AG10803 (cell line): ENCODE data around the gene TRABD2B.

Source experiments
- DNase-seq: peaks from one replicate; pipeline ENCODE4 v3.0.0; 2010; ENCODE audit warnings: low read depth
- H3K4me3 ChIP-seq: 2 replicates; pipeline ENCODE4 v1.5.1; 2011; ENCODE audit warnings: mild to moderate bottlenecking, low read length, control low read depth
- TF ChIP-seq, protein P1 (sequence below): conservative IDR thresholded peaks from 2 replicates; pipeline ENCODE4 v1.5.1; 2011; ENCODE audit warnings: mild to moderate bottlenecking, low read length, control low read depth, inconsistent platforms

The TRABD2B gene

DNA sequence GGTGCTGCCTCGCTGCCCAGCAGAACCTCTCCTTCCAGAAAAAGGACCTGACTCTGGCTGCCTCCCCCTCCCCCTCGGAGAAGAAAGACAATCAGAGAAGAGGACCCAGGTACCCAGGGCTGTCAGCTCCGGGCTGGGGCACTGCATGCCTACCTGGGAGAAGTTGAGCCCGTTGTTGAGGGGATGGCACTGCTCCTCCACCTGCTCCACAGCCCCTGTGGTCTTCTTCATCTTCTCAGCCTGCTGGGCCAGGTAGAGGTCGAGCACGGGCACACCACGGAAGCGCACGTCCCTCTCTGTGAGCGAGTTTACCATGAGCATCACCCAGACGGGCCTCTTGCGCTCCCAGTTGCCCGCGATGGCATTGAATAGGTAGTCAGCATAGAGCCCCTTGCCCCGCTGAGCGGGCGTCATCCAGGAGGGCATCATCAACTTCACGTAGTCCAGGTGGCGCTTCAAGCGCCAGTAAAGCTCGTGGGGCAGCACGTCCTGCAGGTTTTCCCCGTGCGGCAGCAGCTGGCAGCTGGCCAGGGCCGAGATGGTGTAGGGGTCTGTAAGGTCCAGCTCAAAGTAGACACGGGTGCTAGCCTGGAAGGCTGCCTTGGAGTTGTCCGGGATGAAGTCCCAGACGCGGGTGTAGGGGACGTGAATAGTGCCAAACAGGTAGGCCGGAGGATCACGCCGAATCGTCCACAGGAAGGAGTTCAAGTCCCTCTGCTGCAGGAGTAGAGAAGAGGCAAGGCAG is 3.1 kb downstream of the TRABD2B start:
- H3K4me3 ChIP-seq = no peak overlapping the region
- DNase-seq = no peak
- TF ChIP-seq, protein P1, sequence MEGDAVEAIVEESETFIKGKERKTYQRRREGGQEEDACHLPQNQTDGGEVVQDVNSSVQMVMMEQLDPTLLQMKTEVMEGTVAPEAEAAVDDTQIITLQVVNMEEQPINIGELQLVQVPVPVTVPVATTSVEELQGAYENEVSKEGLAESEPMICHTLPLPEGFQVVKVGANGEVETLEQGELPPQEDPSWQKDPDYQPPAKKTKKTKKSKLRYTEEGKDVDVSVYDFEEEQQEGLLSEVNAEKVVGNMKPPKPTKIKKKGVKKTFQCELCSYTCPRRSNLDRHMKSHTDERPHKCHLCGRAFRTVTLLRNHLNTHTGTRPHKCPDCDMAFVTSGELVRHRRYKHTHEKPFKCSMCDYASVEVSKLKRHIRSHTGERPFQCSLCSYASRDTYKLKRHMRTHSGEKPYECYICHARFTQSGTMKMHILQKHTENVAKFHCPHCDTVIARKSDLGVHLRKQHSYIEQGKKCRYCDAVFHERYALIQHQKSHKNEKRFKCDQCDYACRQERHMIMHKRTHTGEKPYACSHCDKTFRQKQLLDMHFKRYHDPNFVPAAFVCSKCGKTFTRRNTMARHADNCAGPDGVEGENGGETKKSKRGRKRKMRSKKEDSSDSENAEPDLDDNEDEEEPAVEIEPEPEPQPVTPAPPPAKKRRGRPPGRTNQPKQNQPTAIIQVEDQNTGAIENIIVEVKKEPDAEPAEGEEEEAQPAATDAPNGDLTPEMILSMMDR = no peak

DNA sequence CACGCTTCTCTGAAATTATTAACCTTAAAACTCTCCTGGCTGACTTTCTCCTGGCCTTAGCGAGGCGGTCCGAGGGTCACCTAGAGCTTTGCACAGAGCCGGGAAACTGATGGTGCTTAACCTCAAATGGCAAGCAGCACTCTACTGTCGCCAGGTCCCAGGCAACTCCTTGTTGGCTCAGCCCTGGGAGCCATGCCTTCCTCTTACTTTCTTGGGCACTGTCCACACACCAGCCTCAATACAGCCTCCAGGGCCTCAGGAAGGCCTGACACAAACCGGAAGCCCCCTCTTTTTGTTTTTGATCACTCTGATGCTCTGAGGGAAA is 3.8 kb downstream of the TRABD2B start:
- DNase-seq = no peak
- TF ChIP-seq, protein P1 = no peak

DNA sequence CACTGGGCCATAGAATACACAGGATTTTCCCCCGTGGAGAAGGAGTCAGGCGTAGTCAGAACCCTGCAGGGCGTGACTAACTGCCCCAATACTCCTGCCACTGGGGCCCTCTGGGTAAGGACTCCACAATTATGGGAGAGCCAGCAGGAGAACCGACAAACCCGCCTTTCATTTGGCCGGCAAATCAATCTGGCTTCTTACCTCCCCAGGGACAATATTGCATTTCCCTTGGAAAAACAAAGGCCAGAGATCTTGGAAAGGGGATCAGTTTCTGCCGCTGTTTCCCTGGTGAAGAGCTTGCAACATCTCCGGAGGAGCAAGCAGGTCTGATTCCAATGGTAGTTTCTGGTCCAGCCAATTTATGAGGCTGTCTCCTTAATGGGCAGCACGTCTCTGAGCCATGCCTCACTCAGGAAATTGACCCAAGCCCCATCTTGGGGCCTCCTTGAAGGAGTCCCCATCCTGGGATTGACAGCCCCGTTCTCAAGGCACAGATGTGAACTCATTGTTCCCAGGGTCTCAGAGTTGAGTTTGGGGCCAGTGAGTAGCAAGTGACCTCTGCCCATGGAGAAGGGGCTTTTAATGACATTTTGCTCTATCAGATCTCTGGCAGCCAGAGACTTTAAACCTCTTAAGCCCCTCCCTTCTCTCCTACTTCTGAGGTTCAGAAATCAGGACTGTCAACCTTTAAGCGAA is 4.3 kb downstream of the TRABD2B start:
- H3K4me3 ChIP-seq = no peak overlapping the region
- TF ChIP-seq, protein P1 = no peak
- DNase-seq = peak; percentile 71

More for the DNA sequence above, 3.8 kb downstream of the TRABD2B start:
- H3K4me3 ChIP-seq = no peak overlapping the region

DNA sequence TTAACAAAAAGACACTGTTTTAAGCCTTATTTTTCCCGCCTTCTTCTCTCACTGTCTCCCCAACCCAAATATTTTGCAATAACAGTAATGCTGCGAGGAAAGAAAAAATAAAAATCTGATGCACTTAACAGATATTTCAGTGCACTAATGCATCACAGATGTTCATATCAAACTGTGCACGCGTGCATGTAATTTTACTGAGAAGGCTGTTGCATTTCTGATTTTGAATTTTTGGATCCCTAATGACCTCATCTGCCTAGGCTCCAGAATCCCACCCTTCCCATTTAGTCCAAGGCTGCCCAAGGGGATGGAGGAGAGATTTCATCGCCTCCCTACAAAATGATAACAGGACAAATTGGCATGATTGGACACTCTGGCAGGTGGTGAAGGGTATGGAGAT is 5.5 kb downstream of the TRABD2B start:
- TF ChIP-seq, protein P1 = no peak
- no peak for DNase-seq
- no peak overlapping the region for H3K4me3 ChIP-seq

DNA sequence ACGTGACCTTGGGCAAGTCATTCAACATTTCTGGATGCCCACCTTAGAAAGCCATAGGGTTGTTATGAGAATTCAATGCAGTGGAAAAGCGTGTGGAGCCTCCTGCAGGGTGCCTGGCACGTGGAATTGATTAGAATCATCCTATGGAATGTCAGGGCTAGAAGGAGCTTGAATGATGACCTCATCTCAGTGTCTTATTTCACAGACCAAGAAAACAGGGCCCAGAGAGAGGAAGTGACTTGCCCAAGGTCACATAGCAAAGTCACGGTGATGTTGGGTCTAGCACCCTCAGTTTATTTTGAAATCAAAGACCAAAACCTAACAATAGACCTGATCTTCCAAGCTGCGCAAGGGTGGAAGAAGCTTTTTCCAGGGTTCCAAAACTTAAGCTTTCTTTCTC is 6.0 kb downstream of the TRABD2B start:
- peak; percentile 30 for DNase-seq
- no peak overlapping the region for H3K4me3 ChIP-seq
- TF ChIP-seq, protein P1 = no peak

DNA sequence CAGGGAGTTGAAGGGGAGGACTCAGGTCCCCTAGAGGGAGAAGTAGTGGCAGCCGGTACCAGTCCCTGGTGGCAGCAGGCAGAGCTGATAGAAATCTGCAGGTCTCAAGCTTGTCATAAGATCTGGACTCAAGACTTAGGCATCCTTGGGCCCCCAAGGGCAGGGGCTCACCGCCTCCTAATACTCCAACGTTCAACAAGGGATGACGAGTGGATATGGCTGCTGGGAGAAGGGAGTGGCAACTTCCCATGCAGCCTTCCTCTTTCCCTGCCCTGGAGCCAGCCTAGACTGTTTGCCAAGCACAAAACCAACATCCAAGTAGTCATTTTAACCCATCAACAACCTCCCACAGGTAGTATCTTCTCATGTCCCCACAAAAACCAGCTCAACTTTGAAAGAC is 6.9 kb downstream of the TRABD2B start:
- no peak for DNase-seq
- TF ChIP-seq, protein P1 = no peak

DNA sequence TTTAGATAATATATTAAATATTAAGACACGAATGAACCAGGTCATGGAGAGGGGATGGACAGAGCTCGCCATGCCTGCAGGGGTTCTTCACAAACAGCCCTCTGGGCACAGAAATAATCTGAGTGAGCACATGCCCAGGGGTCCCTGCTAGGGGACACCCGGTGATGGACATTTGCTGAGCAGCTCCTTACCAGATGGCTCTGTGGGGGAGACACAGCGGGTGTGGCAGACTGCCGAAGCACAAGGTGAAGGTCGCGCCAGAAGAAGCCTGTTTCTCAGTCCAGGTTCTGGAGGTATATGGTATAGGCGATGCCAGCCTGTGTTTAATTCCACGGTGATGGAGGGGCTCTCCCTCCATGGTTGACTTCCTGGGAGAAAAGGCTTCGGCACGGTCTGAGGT is 9.6 kb downstream of the TRABD2B start:
- TF ChIP-seq, protein P1 = no peak

More for the DNA sequence above, 6.9 kb downstream of the TRABD2B start:
- no peak overlapping the region for H3K4me3 ChIP-seq

More for the DNA sequence above, 9.6 kb downstream of the TRABD2B start:
- H3K4me3 ChIP-seq = no peak overlapping the region
- no peak for DNase-seq
